OCI-LY3 (cell line): ENCODE data around the gene PHYKPL.

ENCODE experiments used
- H2AFZ ChIP-seq: fragments of 200-600, 300-600 bp; shearing (Covaris generic); 2 replicates; pipeline ENCODE4 v1.6.0; 2014; ENCODE audit warnings: antibody characterized with exemption, low read depth, low read length
- H3K27ac ChIP-seq: fragments of 200-600, 300-600 bp; sonication (generic); 2 replicates; pipeline ENCODE4 v1.5.1; 2014; ENCODE audit warnings: mild to moderate bottlenecking, low read length, moderate library complexity, mixed read lengths
- H3K27me3 ChIP-seq: fragments of 200-600, 300-600 bp; sonication (generic); 2 replicates; pipeline ENCODE4 v1.6.1; 2014; ENCODE audit warnings: low read depth, low read length, mixed read lengths
- H3K36me3 ChIP-seq: fragments of 200-600, 300-600 bp; sonication (generic); replicated peaks from 2 replicates; pipeline ENCODE3; 2014; ENCODE audit warnings: low read depth, low read length, mixed read lengths
- H3K4me1 ChIP-seq: fragments of 300-600, 200-600 bp; sonication (generic); 2 replicates; pipeline ENCODE4 v1.6.1; 2014; ENCODE audit warnings: low read length, mixed read lengths
- H3K4me2 ChIP-seq: fragments of 200-600, 300-600 bp; sonication (generic); 2 replicates; pipeline ENCODE4 v1.6.1; 2014; ENCODE audit warnings: low read length, mixed read lengths
- H3K4me3 ChIP-seq: fragments of 300-600, 200-600 bp; sonication (generic); 2 replicates; pipeline ENCODE4 v1.5.1; 2014; ENCODE audit warnings: antibody characterized with exemption, mild to moderate bottlenecking, low read length, moderate library complexity
- H3K79me2 ChIP-seq: fragments of 300-600, 200-600 bp; shearing (Covaris generic); 2 replicates; pipeline ENCODE4 v1.6.1; 2014; ENCODE audit warnings: mild to moderate bottlenecking, low read length, mixed read lengths
- H3K9ac ChIP-seq: fragments of 300-600, 200-600 bp; shearing (Covaris generic); 2 replicates; pipeline ENCODE4 v1.6.0; 2014; ENCODE audit warnings: mild to moderate bottlenecking, low read length, moderate library complexity
- H3K9me3 ChIP-seq: fragments of 200-600, 300-600 bp; shearing (Covaris generic); 2 replicates; pipeline ENCODE4 v1.6.1; 2014; ENCODE audit warnings: low read length, mixed read lengths; ENCODE audit not compliant: insufficient read depth
- H4K20me1 ChIP-seq: fragments of 200-600, 300-600 bp; sonication (generic); 2 replicates; pipeline ENCODE4 v1.6.1; 2016; ENCODE audit warnings: low read length, mixed read lengths; ENCODE audit not compliant: insufficient read depth
- CTCF ChIP-seq: fragments of 200-600, 300-600 bp; sonication (generic); IDR thresholded peaks from 2 replicates; pipeline ENCODE4 v1.5.1; 2014; ENCODE audit warnings: antibody characterized with exemption, low read length, low read depth
- EZH2phosphoT487 ChIP-seq: fragments of 200-600 bp; shearing (Covaris generic); IDR thresholded peaks from 2 replicates; pipeline ENCODE4 v1.6.1; 2018; ENCODE audit warnings: antibody characterized with exemption, mixed run types, low read depth

The PHYKPL gene

GRCh38 chr5:178204935-178205748 lies 27.5 kb downstream of the PHYKPL start:
- Histone ChIP-seq H3K27me3 (no peaks in the 10 kb centered on the region), H3K4me3 (peak overlapping the region; percentile 94), H3K9ac (peak overlapping the region; percentile 88), H3K4me1 (peaks cover 15% of the 10 kb centered on the region), H3K4me2 (peak overlapping the region; percentile 94), H3K9me3 (no peaks in the 10 kb centered on the region), H3K79me2 (peaks cover 72% of the 10 kb centered on the region), H3K27ac (peak overlapping the region; percentile 64), H3K36me3 (peaks cover 46% of the 10 kb centered on the region), H4K20me1 (peaks cover 49% of the 10 kb centered on the region), H2AFZ (no peak overlapping the region)
- TF ChIP-seq CTCF (no peak), EZH2phosphoT487 (no peak)

GRCh38 chr5:178204182-178204934 lies 28.2 kb downstream of the PHYKPL start, which contains the start of gene HNRNPAB:
TSS of gene HNRNPAB (plus strand) at chr5:178204533. CDS start at chr5:178204838, 305 bp downstream.
- Histone ChIP-seq H4K20me1 (peaks cover 41% of the 10 kb centered on the region), H3K79me2 (peaks cover 64% of the 10 kb centered on the region), H3K4me3 (peak within 1 kb of the TSS; percentile 94), H3K9me3 (no peaks in the 10 kb centered on the region), H3K4me2 (peak within 1 kb of the TSS; percentile 94), H3K27ac (peak within 1 kb of the TSS; percentile 64), H2AFZ (peak within 1 kb of the TSS; percentile 85), H3K4me1 (peaks cover 15% of the 10 kb centered on the region), H3K9ac (peak within 1 kb of the TSS; percentile 88), H3K36me3 (peaks cover 39% of the 10 kb centered on the region), H3K27me3 (no peaks in the 10 kb centered on the region)
- TF ChIP-seq EZH2phosphoT487 (no peak), CTCF (no peak)

- Histone ChIP-seq H3K27ac (peak overlapping the region; percentile 49), H3K36me3 (peaks cover 32% of the 10 kb centered on the region), H3K27me3 (no peaks in the 10 kb centered on the region), H3K9me3 (no peaks in the 10 kb centered on the region), H3K4me3 (peak overlapping the region; percentile 94), H4K20me1 (peaks cover 35% of the 10 kb centered on the region), H3K4me2 (peak overlapping the region; percentile 61), H2AFZ (peak overlapping the region; percentile 85), H3K4me1 (peaks cover 15% of the 10 kb centered on the region), H3K9ac (peak overlapping the region; percentile 88), H3K79me2 (peaks cover 58% of the 10 kb centered on the region)
- TF ChIP-seq EZH2phosphoT487 = no peak
- TF ChIP-seq CTCF = no peak
Observed at GRCh38 chr5:178203670-178204181, 28.9 kb downstream of the PHYKPL start.

- Histone ChIP-seq H3K27me3 (no peaks in the 10 kb centered on the region), H3K36me3 (peaks cover 23% of the 10 kb centered on the region), H2AFZ (no peak overlapping the region), H3K27ac (no peak overlapping the region), H4K20me1 (peaks cover 23% of the 10 kb centered on the region), H3K4me1 (peaks cover 15% of the 10 kb centered on the region), H3K4me2 (no peak overlapping the region), H3K4me3 (no peak overlapping the region), H3K9me3 (no peaks in the 10 kb centered on the region), H3K9ac (no peak overlapping the region), H3K79me2 (peaks cover 46% of the 10 kb centered on the region)
- TF ChIP-seq CTCF (no peak), EZH2phosphoT487 (no peak)
Observed at GRCh38 chr5:178202541-178202940, 30.1 kb downstream of the PHYKPL start.
